Transverse colon (tissue), 4 donors: Measurements from ENCODE around the gene TMEM17. TPM values are rescaled to one million over a fixed set of nuclear protein-coding genes. Genes with fewer than 3 reads are reported as not detected.

ENCODE experiments used
- small RNA-seq, 4 donors: library from RNA; depleted of rRNA; stranded (forward); fragments of <200 nt; gene quantifications; one replicate each; pipeline ENCODE3, GENCODE V24; 2016
- total RNA-seq, 4 donors: library from RNA; depleted of rRNA; stranded (reverse); fragments of >200 nt; gene quantifications; one replicate each; pipeline ENCODE4 v1.1.0, GENCODE V29; 2016

The TMEM17 gene
- total RNA-seq, 4 donors from 2014 or later, result 0.96 to 1.4 TPM; not detected in 2

Small RNA genes within 50 kb of the gene (small RNA-seq; reads per million reads assigned to genes)
- gene AC107083.1 (0 reads per million in 4 donors), gene RN7SL18P (0 reads per million in 4 donors)

Other genes with a start within 250 kb of the TMEM17 start
- gene EHBP1, start 199.5 kb upstream of the TMEM17 start, total RNA-seq, result 10 to 100 TPM; 41.1 to 69.4 (median 47.0) TPM